ENCODE results near the gene SERPINH1. TPM values are rescaled to one million over a fixed set of nuclear protein-coding genes. Genes with fewer than 3 reads are reported as not detected.

The SERPINH1 gene
- total RNA-seq, result 466 and 467 TPM in 2 replicates

DNA sequence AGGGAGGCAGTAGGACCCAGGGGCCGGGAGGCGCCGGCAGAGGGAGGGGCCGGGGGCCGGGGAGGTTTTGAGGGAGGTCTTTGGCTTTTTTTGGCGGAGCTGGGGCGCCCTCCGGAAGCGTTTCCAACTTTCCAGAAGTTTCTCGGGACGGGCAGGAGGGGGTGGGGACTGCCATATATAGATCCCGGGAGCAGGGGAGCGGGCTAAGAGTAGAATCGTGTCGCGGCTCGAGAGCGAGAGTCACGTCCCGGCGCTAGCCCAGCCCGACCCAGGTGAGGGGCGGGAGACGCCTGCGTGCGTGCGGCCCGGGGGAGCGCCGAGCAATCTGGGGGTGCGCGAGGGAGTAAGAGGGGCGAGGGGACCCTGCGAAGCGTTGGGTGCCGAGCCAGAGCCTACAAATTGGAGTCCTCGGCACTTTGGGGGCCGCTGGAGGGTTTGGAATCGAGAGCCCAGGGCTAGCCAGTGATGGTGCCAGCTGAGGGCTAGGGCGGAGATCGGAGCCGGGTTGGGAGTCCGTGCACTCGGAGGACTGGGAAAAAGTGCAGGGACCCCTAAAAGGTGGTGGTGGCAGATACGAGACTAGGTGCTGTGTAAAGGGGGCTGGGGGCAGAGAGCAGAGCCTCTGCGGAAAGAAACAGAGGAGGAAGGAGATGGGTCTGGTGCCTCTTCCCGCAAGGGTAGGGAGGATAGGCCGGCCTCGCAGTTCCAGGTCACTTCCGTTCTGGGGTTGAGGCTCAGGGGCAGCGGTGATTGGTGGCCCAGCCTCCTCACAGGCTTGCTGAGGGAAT lies at the start of gene SERPINH1:
TSS of gene SERPINH1 (plus strand) at position 206 of the 788 bp plus-strand sequence. CDS start 4,097 bp downstream, outside the sequence.
- no peaks in the 10 kb centered on the region for H3K27me3 ChIP-seq (ENCODE audit: control insufficient read depth, insufficient read depth, low read length)
- DNase-seq (ENCODE audit: low read depth), result no peak
- peak within 1 kb of the TSS; percentile 82 for H3K4me3 ChIP-seq (ENCODE audit: low read depth, low read length)
- TF ChIP-seq, protein P1, sequence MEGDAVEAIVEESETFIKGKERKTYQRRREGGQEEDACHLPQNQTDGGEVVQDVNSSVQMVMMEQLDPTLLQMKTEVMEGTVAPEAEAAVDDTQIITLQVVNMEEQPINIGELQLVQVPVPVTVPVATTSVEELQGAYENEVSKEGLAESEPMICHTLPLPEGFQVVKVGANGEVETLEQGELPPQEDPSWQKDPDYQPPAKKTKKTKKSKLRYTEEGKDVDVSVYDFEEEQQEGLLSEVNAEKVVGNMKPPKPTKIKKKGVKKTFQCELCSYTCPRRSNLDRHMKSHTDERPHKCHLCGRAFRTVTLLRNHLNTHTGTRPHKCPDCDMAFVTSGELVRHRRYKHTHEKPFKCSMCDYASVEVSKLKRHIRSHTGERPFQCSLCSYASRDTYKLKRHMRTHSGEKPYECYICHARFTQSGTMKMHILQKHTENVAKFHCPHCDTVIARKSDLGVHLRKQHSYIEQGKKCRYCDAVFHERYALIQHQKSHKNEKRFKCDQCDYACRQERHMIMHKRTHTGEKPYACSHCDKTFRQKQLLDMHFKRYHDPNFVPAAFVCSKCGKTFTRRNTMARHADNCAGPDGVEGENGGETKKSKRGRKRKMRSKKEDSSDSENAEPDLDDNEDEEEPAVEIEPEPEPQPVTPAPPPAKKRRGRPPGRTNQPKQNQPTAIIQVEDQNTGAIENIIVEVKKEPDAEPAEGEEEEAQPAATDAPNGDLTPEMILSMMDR (IDR thresholded peaks at IDR 0.05; ENCODE audit: insufficient read depth, low read length, poor library complexity, severe bottlenecking), result no peak
- H3K36me3 ChIP-seq (ENCODE audit: control insufficient read depth, insufficient read depth, low read length), result peaks cover 2% of the 10 kb centered on the region

DNA sequence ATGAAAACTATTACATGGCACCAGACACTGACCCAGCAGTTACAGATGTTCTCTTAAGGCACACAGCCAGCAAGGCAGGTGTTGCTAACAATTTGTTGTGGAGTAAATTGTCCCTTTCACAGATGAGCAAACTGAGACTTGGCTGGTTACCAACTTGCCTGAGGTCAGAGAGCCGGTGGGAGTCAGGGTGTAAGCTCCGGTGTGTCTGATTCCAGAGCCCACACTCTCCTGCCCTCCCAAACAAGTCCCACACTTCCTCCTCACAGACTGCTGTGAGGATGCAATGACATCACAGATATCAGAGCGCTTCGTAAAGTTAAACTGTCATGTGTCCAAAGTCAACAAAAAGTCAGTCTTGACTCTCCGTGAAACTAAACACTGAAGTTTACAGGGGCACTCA lies 48.8 kb upstream of the SERPINH1 start:
- Histone ChIP-seq H3K4me3 (ENCODE audit: low read depth, low read length) (no peak overlapping the region), H3K27me3 (ENCODE audit: control insufficient read depth, insufficient read depth, low read length) (no peaks in the 10 kb centered on the region), H3K36me3 (ENCODE audit: control insufficient read depth, insufficient read depth, low read length) (no peaks in the 10 kb centered on the region)
- no peak for DNase-seq (ENCODE audit: low read depth)
- TF ChIP-seq, protein P1 (IDR thresholded peaks at IDR 0.05; ENCODE audit: insufficient read depth, low read length, poor library complexity, severe bottlenecking), result no peak

DNA sequence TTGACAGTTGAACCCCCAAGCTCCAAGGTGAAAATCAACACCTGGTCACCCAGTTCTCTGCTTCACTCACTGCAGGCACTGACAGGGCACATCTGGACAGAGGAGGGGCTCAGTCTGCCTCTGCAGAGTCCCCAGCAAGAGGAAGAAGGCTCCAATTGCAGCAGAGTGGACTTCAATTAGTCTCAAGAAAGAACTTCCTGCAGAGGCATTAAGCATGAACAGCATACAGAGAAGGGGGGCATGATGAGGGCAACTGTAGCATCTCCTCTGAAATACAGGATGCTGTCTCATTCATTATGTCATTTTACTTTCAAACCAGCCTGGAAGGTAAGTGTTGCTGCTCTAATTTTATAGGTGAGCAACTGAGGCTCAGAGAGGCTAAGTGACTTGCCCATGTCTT lies 47.5 kb upstream of the SERPINH1 start:
- Histone ChIP-seq H3K27me3 (ENCODE audit: control insufficient read depth, insufficient read depth, low read length) (no peaks in the 10 kb centered on the region), H3K36me3 (ENCODE audit: control insufficient read depth, insufficient read depth, low read length) (no peaks in the 10 kb centered on the region), H3K4me3 (ENCODE audit: low read depth, low read length) (no peak overlapping the region)
- TF ChIP-seq, protein P1 (IDR thresholded peaks at IDR 0.05; ENCODE audit: insufficient read depth, low read length, poor library complexity, severe bottlenecking), result no peak
- no peak for DNase-seq (ENCODE audit: low read depth)

DNA sequence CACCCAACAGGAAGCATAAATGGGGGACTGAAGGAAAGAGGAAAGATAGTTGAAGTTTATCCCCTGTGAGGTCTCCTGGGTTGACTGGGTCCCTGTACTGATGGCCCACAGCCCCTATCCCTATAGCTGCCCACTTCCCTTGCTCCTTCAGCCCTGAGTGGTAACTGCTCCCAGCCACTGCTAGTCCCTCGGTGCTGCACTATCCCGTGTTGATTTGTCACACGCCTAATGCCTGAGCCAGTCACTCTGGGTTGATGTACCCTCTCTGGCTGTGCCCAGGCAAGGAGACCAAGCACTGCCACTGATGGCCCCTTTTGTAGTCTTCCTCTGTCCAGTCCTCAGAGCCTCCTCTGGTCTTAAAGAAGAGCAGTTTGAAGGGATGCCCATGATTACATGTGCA lies 45.9 kb upstream of the SERPINH1 start:
- H3K4me3 ChIP-seq (ENCODE audit: low read depth, low read length), result no peak overlapping the region
- TF ChIP-seq, protein P1 (IDR thresholded peaks at IDR 0.05; ENCODE audit: insufficient read depth, low read length, poor library complexity, severe bottlenecking), result no peak
- no peaks in the 10 kb centered on the region for H3K27me3 ChIP-seq (ENCODE audit: control insufficient read depth, insufficient read depth, low read length)
- DNase-seq (ENCODE audit: low read depth), result no peak
- H3K36me3 ChIP-seq (ENCODE audit: control insufficient read depth, insufficient read depth, low read length), result no peaks in the 10 kb centered on the region

GRCh38 chr11:75516886-75517285 lies 45.2 kb upstream of the SERPINH1 start:
- Histone ChIP-seq H3K36me3 (ENCODE audit: control insufficient read depth, insufficient read depth, low read length) (no peaks in the 10 kb centered on the region), H3K4me3 (ENCODE audit: low read depth, low read length) (no peak overlapping the region), H3K27me3 (ENCODE audit: control insufficient read depth, insufficient read depth, low read length) (no peaks in the 10 kb centered on the region)
- DNase-seq (ENCODE audit: low read depth), result no peak
- TF ChIP-seq, protein P1 (IDR thresholded peaks at IDR 0.05; ENCODE audit: insufficient read depth, low read length, poor library complexity, severe bottlenecking), result no peak

- no peak for DNase-seq (ENCODE audit: low read depth)
- TF ChIP-seq, protein P1 (IDR thresholded peaks at IDR 0.05; ENCODE audit: insufficient read depth, low read length, poor library complexity, severe bottlenecking), result no peak
- Histone ChIP-seq H3K36me3 (ENCODE audit: control insufficient read depth, insufficient read depth, low read length) (no peaks in the 10 kb centered on the region), H3K27me3 (ENCODE audit: control insufficient read depth, insufficient read depth, low read length) (no peaks in the 10 kb centered on the region), H3K4me3 (ENCODE audit: low read depth, low read length) (no peak overlapping the region)
Observed at GRCh38 chr11:75518204-75518549, 43.9 kb upstream of the SERPINH1 start.

All from kidney epithelial cell (primary cell).